Muscle layer of duodenum (tissue), 2 donors: ENCODE measurements around the gene NCMAP.
A peak's percentile ranks its signal among the peaks of the same experiment; 100 is the strongest.
"Not testable (repeated sequence)": the region's sequence is repeated elsewhere in the genome, so short reads cannot be mapped to it uniquely, and the experiment has no call there.

Experiments
- H3K27ac ChIP-seq: one replicate; pipeline ENCODE4 v1.7.0; 2013; ENCODE audit warnings: mild to moderate bottlenecking, low read length
- H3K27me3 ChIP-seq: one replicate; pipeline ENCODE4 v1.7.0; 2013; ENCODE audit warnings: low read depth, mild to moderate bottlenecking, control low read depth, low read length
- H3K36me3 ChIP-seq, 2 donors: one replicate each; pipeline ENCODE4 v1.7.0; 2013; ENCODE audit warnings: low read length in 2 of 2, control low read depth in 1 of 2, mild to moderate bottlenecking in 1 of 2; ENCODE audit not compliant: insufficient read depth in 2 of 2, control insufficient read depth in 1 of 2
- H3K4me1 ChIP-seq, 2 donors: one replicate each; pipeline ENCODE4 v1.7.0; 2013; ENCODE audit warnings: low read length in 2 of 2, mild to moderate bottlenecking in 2 of 2, control low read depth in 1 of 2, moderate library complexity in 1 of 2; ENCODE audit not compliant: insufficient read depth in 2 of 2, control insufficient read depth in 1 of 2
- H3K4me3 ChIP-seq, 2 donors: one replicate each; pipeline ENCODE4 v1.7.0; 2013; ENCODE audit warnings: low read length in 2 of 2, low read depth in 1 of 2, mild to moderate bottlenecking in 1 of 2
- H3K9me3 ChIP-seq, 2 donors: one replicate each; pipeline ENCODE4 v1.7.0; 2013; ENCODE audit warnings: low read length in 2 of 2, control low read depth in 1 of 2, mild to moderate bottlenecking in 1 of 2; ENCODE audit not compliant: control insufficient read depth in 1 of 2
- donor health status: healthy.

The NCMAP gene

DNA sequence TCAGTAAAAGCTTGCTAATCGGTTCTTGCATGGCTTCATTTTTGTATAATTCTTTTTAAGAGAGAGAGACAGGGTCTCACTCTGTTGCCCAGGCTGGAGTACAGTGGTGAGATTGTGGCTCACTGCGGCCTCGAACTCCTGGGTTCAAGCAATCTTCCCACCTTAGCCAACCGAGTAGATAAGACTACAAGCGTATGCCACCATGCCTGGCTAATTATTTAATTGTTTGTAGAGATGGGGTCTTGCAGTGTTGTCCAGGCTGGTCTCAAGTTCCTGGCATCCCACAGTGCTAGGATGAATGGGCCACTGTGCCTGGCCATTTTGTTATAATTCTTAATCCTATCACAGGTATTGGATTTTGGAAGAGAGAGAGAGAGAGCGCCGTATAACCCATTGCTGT is 29.8 kb upstream of the NCMAP start:
- Histone ChIP-seq H3K27ac (no peak overlapping the region), H3K4me1 (no peaks in the 10 kb centered on the region), H3K36me3 (no peaks in the 10 kb centered on the region), H3K4me3 (no peak overlapping the region), H3K9me3 (no peaks in the 10 kb centered on the region), H3K27me3 (no peaks in the 10 kb centered on the region)

DNA sequence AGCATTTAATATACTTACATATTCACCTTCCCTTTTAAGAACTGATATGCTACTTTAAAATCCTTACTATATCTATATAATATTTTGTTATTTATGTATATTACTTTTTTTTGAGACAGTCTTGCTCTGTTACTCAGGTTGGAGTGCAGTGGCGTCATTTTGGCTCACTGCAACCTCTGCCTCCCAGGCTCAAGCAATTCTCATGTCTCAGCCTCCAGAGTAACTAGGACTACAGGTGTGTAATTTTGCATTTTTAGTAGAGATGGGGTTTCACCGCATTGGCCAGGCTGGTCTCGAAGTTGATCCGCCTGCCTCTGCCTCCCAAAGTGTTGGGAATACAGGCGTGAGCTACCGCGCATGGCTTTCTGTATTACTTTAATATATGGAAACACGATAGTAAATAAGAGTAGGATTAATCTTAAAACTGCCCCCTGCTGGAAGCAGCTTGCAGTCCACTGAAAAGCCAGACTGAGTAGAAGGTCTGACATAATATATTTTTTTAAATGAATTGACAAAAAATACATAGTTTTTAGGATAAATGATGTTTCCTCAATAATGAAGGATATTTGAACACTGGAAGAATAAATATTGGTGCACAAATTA is 28.8 kb upstream of the NCMAP start:
- Histone ChIP-seq H3K36me3 (no peaks in the 10 kb centered on the region), H3K9me3 (no peaks in the 10 kb centered on the region), H3K4me1 (no peaks in the 10 kb centered on the region), H3K27ac (no peak overlapping the region), H3K4me3 (no peak overlapping the region), H3K27me3 (no peaks in the 10 kb centered on the region)

DNA sequence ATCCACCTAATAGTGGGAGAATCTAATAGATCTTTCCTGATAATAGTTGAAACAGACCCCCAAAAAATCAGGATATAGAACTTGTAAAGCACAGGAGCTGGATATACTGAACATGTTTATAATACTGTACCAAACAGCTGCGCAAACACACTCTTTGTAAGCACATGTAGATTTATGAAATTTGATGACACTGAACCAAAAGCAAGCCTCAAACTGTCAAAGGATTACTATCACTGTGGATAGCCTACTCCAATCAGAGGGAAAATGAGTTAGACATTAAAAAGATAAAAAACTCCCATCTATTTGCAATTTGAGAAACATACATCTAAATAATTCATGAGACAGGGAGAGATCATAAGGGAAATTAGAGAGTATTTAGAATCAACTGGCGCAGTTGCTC is 27.1 kb upstream of the NCMAP start:
- Histone ChIP-seq H3K4me3 (no peak overlapping the region), H3K4me1 (no peaks in the 10 kb centered on the region), H3K27ac (no peak overlapping the region), H3K9me3 (no peaks in the 10 kb centered on the region), H3K36me3 (no peaks in the 10 kb centered on the region), H3K27me3 (no peaks in the 10 kb centered on the region)

DNA sequence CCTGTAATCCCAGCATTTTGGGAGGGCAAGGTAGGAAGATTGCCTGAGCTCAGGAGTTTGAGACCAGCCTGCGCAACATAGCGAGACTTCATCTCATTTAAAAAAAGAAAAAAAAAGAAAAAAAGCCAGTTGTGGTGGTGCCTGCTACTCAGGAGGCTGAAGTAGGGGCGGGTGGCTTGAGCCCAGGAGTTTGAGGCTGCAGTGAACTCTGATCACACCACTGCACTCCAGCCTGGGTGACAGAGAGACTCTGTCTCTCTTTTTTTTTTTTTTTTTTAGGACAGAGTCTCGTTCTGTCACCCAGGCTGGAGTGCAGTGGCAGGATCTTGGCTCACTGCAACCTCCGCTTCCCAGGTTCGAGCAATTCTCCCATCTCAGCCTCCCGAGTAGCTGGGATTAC is 26.6 kb upstream of the NCMAP start:
- not testable (repeated sequence) for H3K9me3 ChIP-seq, H3K36me3 ChIP-seq, H3K4me3 ChIP-seq, H3K4me1 ChIP-seq, H3K27ac ChIP-seq, H3K27me3 ChIP-seq

DNA sequence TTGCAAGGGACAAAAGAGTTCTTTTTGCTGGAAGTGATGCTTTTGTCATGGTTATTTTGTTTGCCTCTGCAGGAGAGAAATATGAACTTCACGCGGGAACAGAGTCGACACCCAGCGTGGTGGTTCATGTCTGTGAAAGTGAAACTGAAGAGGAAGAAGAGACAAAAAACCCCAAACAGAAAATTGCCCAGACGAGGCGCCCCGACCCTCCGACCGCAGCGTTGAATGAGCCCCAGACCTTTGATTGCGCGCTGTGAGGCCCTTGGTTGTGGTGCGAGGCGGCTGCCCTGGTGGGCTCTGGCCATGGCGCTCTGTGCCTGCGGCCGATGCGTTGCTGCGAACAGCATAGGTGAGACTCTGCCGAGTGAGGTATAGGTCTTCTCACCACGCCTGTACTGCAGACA is 20.9 kb upstream of the NCMAP start:
- no peak overlapping the region for H3K27ac ChIP-seq
- peaks cover 0 to 5% of the 10 kb centered on the region in 2 donors for H3K4me1 ChIP-seq
- no peaks in the 10 kb centered on the region for H3K27me3 ChIP-seq
- no peaks in the 10 kb centered on the region for H3K9me3 ChIP-seq
- H3K36me3 ChIP-seq, result no peaks in the 10 kb centered on the region
- peak overlapping the region in 1 of 2 donors; percentile 27 for H3K4me3 ChIP-seq

DNA sequence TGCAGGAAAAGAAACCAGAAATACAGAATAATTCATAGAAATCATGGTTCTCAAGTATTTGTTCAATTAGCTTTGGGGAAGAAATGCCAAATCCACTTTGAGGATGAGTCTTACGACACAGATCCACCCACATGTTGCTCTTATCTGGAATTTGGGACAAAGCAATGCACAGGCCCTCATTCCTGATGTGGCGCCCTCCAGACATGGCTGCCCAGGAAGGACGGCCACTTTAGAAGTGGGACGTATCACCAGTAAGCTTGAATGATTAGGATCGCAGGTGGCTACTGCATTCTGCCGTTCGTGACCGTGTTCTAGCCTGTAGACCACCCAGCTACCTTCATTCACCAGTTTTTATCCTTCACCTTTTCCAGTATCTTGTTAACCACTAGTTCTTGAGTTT is 20.1 kb upstream of the NCMAP start:
- no peak overlapping the region for H3K27ac ChIP-seq
- H3K36me3 ChIP-seq, result no peaks in the 10 kb centered on the region
- H3K27me3 ChIP-seq, result no peaks in the 10 kb centered on the region
- no peak overlapping the region for H3K4me3 ChIP-seq
- H3K9me3 ChIP-seq, result no peaks in the 10 kb centered on the region
- peaks cover 0 to 5% of the 10 kb centered on the region in 2 donors for H3K4me1 ChIP-seq

DNA sequence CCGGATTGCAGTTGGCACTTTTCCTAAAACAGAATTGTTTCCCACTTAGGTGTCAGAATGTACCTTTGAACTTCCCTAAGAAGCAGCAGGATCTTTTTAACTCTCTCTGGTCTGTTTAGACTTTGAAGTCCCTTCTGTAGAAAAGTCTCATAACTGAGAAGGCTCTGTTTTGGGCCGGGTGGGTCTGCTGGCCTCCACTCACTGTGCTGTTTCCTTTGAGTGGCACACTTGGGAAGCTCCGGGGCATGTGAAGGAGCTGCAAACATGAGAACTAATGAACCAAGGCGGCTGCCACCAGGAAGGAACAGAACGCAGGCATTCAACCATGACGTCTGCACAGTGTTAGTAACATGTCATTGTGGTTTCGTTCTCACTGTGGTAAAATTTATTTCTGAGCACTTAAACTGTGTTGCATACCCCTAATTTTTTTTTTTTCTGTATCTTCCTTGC is 19.5 kb upstream of the NCMAP start:
- H3K4me3 ChIP-seq, result no peak overlapping the region
- no peaks in the 10 kb centered on the region for H3K9me3 ChIP-seq
- no peaks in the 10 kb centered on the region for H3K36me3 ChIP-seq
- H3K4me1 ChIP-seq, result peaks cover 6 to 9% of the 10 kb centered on the region in 2 donors
- H3K27me3 ChIP-seq, result no peaks in the 10 kb centered on the region
- H3K27ac ChIP-seq, result peak overlapping the region; percentile 39

DNA sequence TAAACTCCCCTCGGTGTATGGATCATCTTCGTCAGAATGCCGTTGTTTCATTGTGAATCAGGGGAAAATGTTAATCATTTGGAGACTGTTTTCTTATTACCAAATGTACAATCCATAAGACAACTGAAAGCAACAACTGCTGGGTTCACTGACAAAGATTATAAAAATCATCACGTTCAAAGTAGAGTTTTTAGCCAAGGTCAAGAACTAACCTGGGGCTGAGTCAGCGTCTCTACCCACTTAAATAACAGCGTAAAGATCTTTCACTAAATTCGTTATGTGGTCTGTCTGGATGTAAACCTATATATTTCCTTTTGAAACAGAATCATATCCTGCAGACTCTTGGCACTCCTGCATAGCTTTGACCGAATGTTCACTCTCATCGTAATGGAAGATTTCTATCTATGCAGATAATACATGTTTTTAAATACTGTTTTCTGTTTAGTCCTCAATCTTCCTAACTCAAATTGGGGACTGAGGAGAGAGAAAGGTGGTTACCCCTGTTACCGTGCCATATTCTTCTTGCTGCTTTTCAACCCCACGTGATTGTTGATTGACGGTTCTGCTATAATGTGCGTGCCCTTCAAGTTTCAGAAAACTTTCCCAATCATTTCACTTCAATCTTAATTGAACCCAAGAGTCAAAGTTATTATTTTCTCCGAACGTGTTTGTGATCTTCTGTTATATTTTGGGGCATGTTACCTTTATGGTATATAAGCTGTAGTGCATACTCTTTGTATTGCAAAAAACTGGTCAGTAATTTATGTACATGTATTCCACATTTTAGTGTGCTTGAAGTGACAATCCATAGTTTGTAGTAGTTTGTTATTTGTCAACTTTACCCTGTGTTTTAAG is 15.6 kb upstream of the NCMAP start:
- H3K9me3 ChIP-seq, result no peaks in the 10 kb centered on the region
- no peaks in the 10 kb centered on the region for H3K27me3 ChIP-seq
- no peaks in the 10 kb centered on the region for H3K36me3 ChIP-seq
- H3K27ac ChIP-seq, result peak overlapping the region; percentile 18
- H3K4me1 ChIP-seq, result peaks cover 8 to 11% of the 10 kb centered on the region in 2 donors
- H3K4me3 ChIP-seq, result no peak overlapping the region

DNA sequence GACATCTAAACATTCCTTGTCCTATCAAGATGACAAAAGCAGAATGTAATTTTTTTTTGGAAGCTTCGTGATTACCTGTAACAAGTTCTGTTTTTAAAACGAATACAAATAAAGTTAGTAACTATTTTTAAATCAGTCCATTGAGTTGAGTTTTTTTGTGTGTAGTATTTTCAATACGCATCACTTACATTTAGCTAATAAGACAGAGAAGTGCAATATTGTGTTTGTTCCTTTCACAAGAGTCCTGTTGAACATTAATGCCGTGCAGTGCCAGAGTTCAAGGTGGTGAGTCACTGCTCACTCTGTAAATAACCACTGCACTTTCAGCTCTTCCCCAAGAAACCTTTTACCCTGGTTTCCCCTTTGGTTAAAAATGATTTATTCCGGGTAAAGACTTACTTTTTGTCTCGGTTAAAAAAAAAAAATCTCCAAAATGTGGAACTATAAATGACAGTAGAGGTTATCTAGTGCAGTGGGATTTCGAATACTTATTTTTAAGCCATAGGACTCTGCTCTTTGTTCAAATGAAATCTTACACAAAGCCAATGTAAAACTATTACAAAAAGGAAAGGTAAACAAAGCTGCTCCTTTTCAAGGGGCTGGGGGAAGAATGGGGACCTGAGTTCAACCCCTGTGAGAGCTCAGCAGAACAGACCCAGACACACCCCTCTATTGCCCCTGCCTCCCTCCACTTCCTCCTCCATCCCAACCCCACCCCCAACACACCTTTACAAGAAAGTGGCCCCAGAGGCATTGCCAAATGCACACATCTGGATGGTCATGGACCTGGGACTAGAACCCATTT is 14.8 kb upstream of the NCMAP start:
- Histone ChIP-seq H3K4me3 (no peak overlapping the region), H3K36me3 (no peaks in the 10 kb centered on the region), H3K27me3 (no peaks in the 10 kb centered on the region), H3K27ac (peak overlapping the region; percentile 19), H3K9me3 (no peaks in the 10 kb centered on the region), H3K4me1 (peaks cover 6 to 8% of the 10 kb centered on the region in 2 donors)

DNA sequence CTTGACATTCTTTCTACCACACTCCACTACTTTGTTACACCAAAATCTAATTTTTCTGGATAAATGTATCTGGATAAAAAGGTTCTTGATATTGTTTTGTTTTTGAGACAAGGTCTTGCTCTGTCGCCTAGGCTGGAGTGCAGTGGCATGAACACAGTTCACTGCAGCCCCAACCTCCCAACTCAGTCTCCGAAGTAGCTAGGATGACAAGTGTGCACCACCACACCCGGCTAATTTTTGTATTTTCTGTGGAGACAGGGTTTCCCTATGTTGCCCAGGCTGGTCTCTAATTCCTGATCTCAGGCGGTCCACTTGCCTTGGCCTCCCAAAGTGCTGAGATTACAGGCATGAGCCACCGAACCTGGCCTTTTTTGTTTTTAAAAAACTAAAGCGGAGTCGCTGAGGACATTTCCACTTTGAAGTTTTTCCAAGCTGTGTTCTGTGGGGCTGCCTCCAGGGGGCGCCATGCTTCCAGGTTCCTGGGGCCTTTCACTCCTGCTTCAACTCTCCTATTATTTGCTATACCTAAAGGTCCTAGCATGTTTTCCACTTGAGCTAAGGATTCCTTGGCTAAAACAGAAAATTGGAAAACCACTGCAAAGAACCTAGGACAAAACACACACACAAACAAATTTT is 14.1 kb upstream of the NCMAP start:
- Histone ChIP-seq H3K9me3 (no peaks in the 10 kb centered on the region), H3K36me3 (no peaks in the 10 kb centered on the region), H3K27ac (no peak overlapping the region), H3K27me3 (no peaks in the 10 kb centered on the region), H3K4me1 (peaks cover 6 to 8% of the 10 kb centered on the region in 2 donors), H3K4me3 (no peak overlapping the region)

DNA sequence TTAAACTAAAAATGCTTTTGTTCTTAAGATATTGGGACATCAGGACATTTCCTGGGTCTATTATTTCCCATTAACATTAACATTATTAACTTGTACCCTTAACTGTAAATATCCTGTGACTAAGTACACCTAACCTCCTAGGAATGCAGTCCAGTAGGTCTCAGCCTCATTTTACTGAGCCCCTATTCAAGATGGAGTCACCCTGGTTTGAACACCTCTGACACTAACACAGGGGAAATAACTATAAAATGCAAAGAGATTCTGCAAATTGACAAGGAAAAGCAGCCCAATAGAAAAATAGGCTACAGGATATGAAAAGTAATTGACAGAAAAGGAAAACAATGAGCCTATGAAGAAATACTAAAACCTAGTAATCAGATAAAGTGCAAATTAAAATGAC is 11.6 kb upstream of the NCMAP start:
- no peak overlapping the region for H3K4me3 ChIP-seq
- no peaks in the 10 kb centered on the region for H3K27me3 ChIP-seq
- H3K36me3 ChIP-seq, result no peaks in the 10 kb centered on the region
- H3K9me3 ChIP-seq, result no peaks in the 10 kb centered on the region
- H3K4me1 ChIP-seq, result peaks cover 6 to 8% of the 10 kb centered on the region in 2 donors
- no peak overlapping the region for H3K27ac ChIP-seq
